DMS114 treated with DMSO at 0.1 percent for 48 hours (cell line): ENCODE measurements around the gene AHSG.

Experiments
- DNase-seq: peaks from one replicate; lab custom pipeline; 2025; ENCODE audit not compliant: unreplicated experiment; lab: John Stamatoyannopoulos, UW

Gene AHSG

GRCh38 chr3:186590580-186591295 lies 22.1 kb upstream of the AHSG start:
- DNase-seq = no peak

- no peak for DNase-seq
These were observed 20.2 kb upstream of the AHSG start for GRCh38 chr3:186592682-186593081.

GRCh38 chr3:186593862-186594261 lies 19.0 kb upstream of the AHSG start:
- no peak for DNase-seq

GRCh38 chr3:186594591-186595113 lies 18.2 kb upstream of the AHSG start:
- no peak for DNase-seq

- DNase-seq = no peak
These were observed 16.1 kb upstream of the AHSG start for GRCh38 chr3:186596568-186597287.

GRCh38 chr3:186598108-186598784 lies 14.6 kb upstream of the AHSG start:
- DNase-seq = no peak

GRCh38 chr3:186598794-186599141 lies 14.1 kb upstream of the AHSG start:
- DNase-seq = no peak

GRCh38 chr3:186599142-186599784 lies 13.6 kb upstream of the AHSG start:
- DNase-seq = no peak

- DNase-seq = no peak
These were observed 13.1 kb upstream of the AHSG start for GRCh38 chr3:186599785-186600166.

GRCh38 chr3:186600896-186601295 lies 12.0 kb upstream of the AHSG start:
- DNase-seq = no peak

- DNase-seq = no peak
These were observed 9.7 kb upstream of the AHSG start for GRCh38 chr3:186603159-186603558.

- no peak for DNase-seq
These were observed 7.8 kb upstream of the AHSG start for GRCh38 chr3:186605078-186605477.

- no peak for DNase-seq
These were observed 7.0 kb upstream of the AHSG start for GRCh38 chr3:186605561-186606545.

GRCh38 chr3:186608624-186609215 lies 4.1 kb upstream of the AHSG start:
- DNase-seq = no peak

GRCh38 chr3:186609247-186609868 lies 3.5 kb upstream of the AHSG start:
- DNase-seq = no peak

GRCh38 chr3:186612065-186612464 lies 795 bp upstream of the AHSG start:
- DNase-seq = no peak

- no peak for DNase-seq
These were observed 891 bp downstream of the AHSG start for GRCh38 chr3:186613637-186614265.

- no peak for DNase-seq
These were observed 1.4 kb downstream of the AHSG start for GRCh38 chr3:186614266-186614596.
